HepG2 (cell line): ENCODE results near the gene LDB3. TPM values are rescaled to one million over a fixed set of nuclear protein-coding genes. Genes with fewer than 3 reads are reported as not detected.

Source experiments
- ASH2L ChIP-seq: fragments of 300-600, 200-600 bp; sonication (generic); IDR thresholded peaks from 2 replicates; pipeline ENCODE4 v1.7.0; 2017; ENCODE audit warnings: low read depth, mild to moderate bottlenecking, moderate library complexity, mixed read lengths, low read length; ENCODE audit not compliant: insufficient read length
- ATF1 ChIP-seq: IDR thresholded peaks from 2 replicates; pipeline ENCODE4 v1.6.1; 2016; ENCODE audit warnings: mild to moderate bottlenecking, control low read depth
- BATF2 ChIP-seq: sonication (generic); formaldehyde crosslinking; IDR thresholded peaks from 2 replicates; pipeline ENCODE4 v1.8.0; 2022; ENCODE audit warnings: mild to moderate bottlenecking, missing genetic modification reagents, moderate library complexity
- CREB1 ChIP-seq, 2 experiments: fragments of 450-650 bp in 1 of 2; IDR thresholded peaks; 2 replicates each; pipeline ENCODE4 v1.6.1; 2016 to 2017; ENCODE audit warnings: control low read depth in 1 of 2, mild to moderate bottlenecking in 1 of 2, missing compliant biosample characterization in 1 of 2, missing genetic modification characterization in 1 of 2
- ELF3 ChIP-seq: IDR thresholded peaks from 2 replicates; pipeline ENCODE4 v1.6.1; 2016; ENCODE audit warnings: missing genetic modification reagents, missing compliant biosample characterization
- FOXA3 ChIP-seq: IDR thresholded peaks from 2 replicates; pipeline ENCODE4 v1.6.1; 2016; ENCODE audit warnings: missing genetic modification reagents, missing compliant biosample characterization
- FOXK1 ChIP-seq: sonication (generic); formaldehyde crosslinking; IDR thresholded peaks from 2 replicates; pipeline ENCODE4 v1.4.0; 2020; ENCODE audit warnings: low read depth, missing genetic modification reagents, borderline replicate concordance
- HES4 ChIP-seq: sonication (generic); formaldehyde crosslinking; IDR thresholded peaks from 2 replicates; pipeline ENCODE4 v1.9.0; 2021; ENCODE audit warnings: mild to moderate bottlenecking, missing genetic modification reagents, borderline replicate concordance
- HMG20A ChIP-seq: IDR thresholded peaks from 2 replicates; pipeline ENCODE4 v1.6.1; 2016; ENCODE audit warnings: borderline replicate concordance
- HOMEZ ChIP-seq: IDR thresholded peaks from 2 replicates; pipeline ENCODE4 v1.6.1; 2016; ENCODE audit warnings: low read depth
- IRF2 ChIP-seq: IDR thresholded peaks from 2 replicates; pipeline ENCODE4 v1.6.1; 2018; ENCODE audit warnings: missing genetic modification reagents, missing compliant biosample characterization
- MIXL1 ChIP-seq: IDR thresholded peaks from 2 replicates; pipeline ENCODE4 v1.6.1; 2016
- MXD1 ChIP-seq: sonication (generic); formaldehyde crosslinking; IDR thresholded peaks from 2 replicates; pipeline ENCODE4 v1.4.0; 2020; ENCODE audit warnings: mild to moderate bottlenecking, missing genetic modification reagents
- MZF1 ChIP-seq: sonication (generic); formaldehyde crosslinking; IDR thresholded peaks from 2 replicates; pipeline ENCODE4 v1.8.1; 2023; ENCODE audit warnings: mild to moderate bottlenecking, missing genetic modification reagents, borderline replicate concordance
- PAXIP1 ChIP-seq: sonication (generic); formaldehyde crosslinking; conservative IDR thresholded peaks from 2 replicates; pipeline ENCODE4 v1.4.0; 2020; ENCODE audit warnings: mild to moderate bottlenecking, missing genetic modification reagents, moderate library complexity
- POGK ChIP-seq: sonication (generic); formaldehyde crosslinking; conservative IDR thresholded peaks from 2 replicates; pipeline ENCODE4 v1.8.0; 2022; ENCODE audit warnings: mild to moderate bottlenecking, moderate library complexity, missing genetic modification reagents
- SP4 ChIP-seq: sonication (generic); formaldehyde crosslinking; IDR thresholded peaks from 2 replicates; pipeline ENCODE4 v1.8.1; 2023; ENCODE audit warnings: mild to moderate bottlenecking, missing genetic modification reagents
- SPEN ChIP-seq: sonication (generic); formaldehyde crosslinking; IDR thresholded peaks from 2 replicates; pipeline ENCODE4 v1.5.1; 2020; ENCODE audit warnings: low read depth, mild to moderate bottlenecking, missing genetic modification reagents
- ZBTB8A ChIP-seq: sonication (generic); formaldehyde crosslinking; IDR thresholded peaks from 2 replicates; pipeline ENCODE4 v1.4.0; 2020; ENCODE audit warnings: mild to moderate bottlenecking, low read depth, missing genetic modification reagents, borderline replicate concordance
- ZFY ChIP-seq: sonication (generic); formaldehyde crosslinking; IDR thresholded peaks from 2 replicates; pipeline ENCODE4 v1.4.0; 2020; ENCODE audit warnings: missing genetic modification reagents
- ZNF10 ChIP-seq: sonication (generic); formaldehyde crosslinking; IDR thresholded peaks from 2 replicates; pipeline ENCODE4 v1.4.0; 2020; ENCODE audit warnings: mild to moderate bottlenecking, low read depth, missing genetic modification reagents, borderline replicate concordance
- ZNF253 ChIP-seq: sonication (generic); formaldehyde crosslinking; IDR thresholded peaks from 2 replicates; pipeline ENCODE4 v1.8.0; 2022; ENCODE audit warnings: mild to moderate bottlenecking, missing genetic modification reagents, borderline replicate concordance
- ZNF772 ChIP-seq: sonication (generic); formaldehyde crosslinking; IDR thresholded peaks from 2 replicates; pipeline ENCODE4 v1.5.0; 2020; ENCODE audit warnings: mild to moderate bottlenecking, missing genetic modification reagents
- ZNF790 ChIP-seq: sonication (generic); formaldehyde crosslinking; IDR thresholded peaks from 2 replicates; pipeline ENCODE4 v1.8.0; 2022; ENCODE audit warnings: missing genetic modification reagents, mild to moderate bottlenecking, borderline replicate concordance
- polyA plus RNA-seq, 8 experiments: library from polyadenylated mRNA; depleted of rRNA in 3 of 8; stranded (reverse) in 7 of 8; unstranded in 1 of 8; fragments of >200 nt; fragmentation: Illumina TruSeq in 4 of 8; extraction: Trizol in 4 of 8; gene quantifications; 2 replicates each; pipeline versions ENCODE4 v1.2.1 to v1.2.3, GENCODE V29; 2011 to 2016; ENCODE audit warnings: low read depth in 4 of 8, missing spikeins in 1 of 8, mixed read lengths in 1 of 8; ENCODE audit not compliant: insufficient read depth in 1 of 8
- total RNA-seq, 5 experiments: library from RNA; depleted of rRNA; stranded (reverse); fragments of >200 nt; fragmentation: Illumina TruSeq; extraction: Trizol; gene quantifications; 2 replicates each; pipeline ENCODE4 v1.2.3, GENCODE V29; 2016; ENCODE audit warnings: low read depth in 1 of 5

The LDB3 gene
- total and polyA plus RNA-seq, 2 of the 13 experiments (the other 11 are each of a cell fraction or from before 2014, with no cell fraction given) = not detected

- TF ChIP-seq IRF2 (CRISPR knock-in tag) (no peak), ZNF790 (CRISPR knock-in tag) (no peak), ATF1 (CRISPR knock-in tag) (no peak), MZF1 (CRISPR knock-in tag) (no peak), FOXA3 (0 out of 2 replicates have a peak, but pooled peaks have one; percentile 36), HES4 (CRISPR knock-in tag) (no peak), PAXIP1 (CRISPR knock-in tag) (peak; percentile 67), CREB1 (IDR thresholded peaks at IDR 0.05) (no peak), CREB1 (CRISPR knock-in tag; IDR thresholded peaks at IDR 0.05) (peak; percentile 32; the same call in 1 of the 2 replicates), ZFY (CRISPR knock-in tag) (no peak), ZNF253 (CRISPR knock-in tag) (no peak), FOXK1 (CRISPR knock-in tag) (no peak), ZBTB8A (CRISPR knock-in tag) (no peak), ELF3 (CRISPR knock-in tag) (no peak), BATF2 (CRISPR knock-in tag) (no peak), POGK (no peak), HMG20A (CRISPR knock-in tag) (0 out of 2 replicates have a peak, but pooled peaks have one; percentile 18), SP4 (no peak), ASH2L (no peak), SPEN (CRISPR knock-in tag) (no peak), ZNF10 (CRISPR knock-in tag) (no peak), MIXL1 (CRISPR knock-in tag) (no peak), HOMEZ (CRISPR knock-in tag) (no peak), MXD1 (CRISPR knock-in tag) (no peak), ZNF772 (CRISPR knock-in tag) (no peak)
Measured at GRCh38 chr10:86730227-86730626, 61.9 kb downstream of the LDB3 start (continued).
